Neural cell (in vitro differentiated cells): ENCODE results near the gene SPACA4. TPM values are rescaled to one million over a fixed set of nuclear protein-coding genes. Genes with fewer than 3 reads are reported as not detected.

Experiments used
- H2AFZ ChIP-seq: fragments of 200-600, 300-800 bp; sonication (generic), shearing (Covaris generic); 2 replicates; pipeline ENCODE4 v1.6.0; 2014; ENCODE audit warnings: low read depth, mild to moderate bottlenecking, antibody characterized with exemption, low read length, moderate library complexity
- H3F3A ChIP-seq: fragments of 200-600 bp; shearing (Covaris generic); 2 replicates; pipeline ENCODE4 v1.6.1; 2016; ENCODE audit warnings: mild to moderate bottlenecking, moderate library complexity, mixed read lengths, antibody characterized with exemption, low read length; ENCODE audit not compliant: insufficient read depth, poor library complexity, severe bottlenecking
- H3K27ac ChIP-seq: fragments of 200-600, 300-800 bp; sonication (generic), shearing (Covaris generic); 2 replicates; pipeline ENCODE4 v1.5.1; 2014; ENCODE audit warnings: mild to moderate bottlenecking, low read length, moderate library complexity
- H3K27me3 ChIP-seq: fragments of 300-800, 200-600 bp; sonication (generic), shearing (Covaris generic); 2 replicates; pipeline ENCODE4 v1.6.0; 2014; ENCODE audit warnings: mild to moderate bottlenecking, low read depth, low read length, moderate library complexity; ENCODE audit not compliant: insufficient read depth
- H3K36me3 ChIP-seq: fragments of 300-800, 200-600 bp; sonication (generic), shearing (Covaris generic); 2 replicates; pipeline ENCODE4 v1.5.1; 2014; ENCODE audit warnings: mild to moderate bottlenecking, antibody characterized with exemption, low read length, moderate library complexity; ENCODE audit not compliant: insufficient read depth
- H3K4me2 ChIP-seq: fragments of 300-800, 200-600 bp; sonication (generic), shearing (Covaris generic); 2 replicates; pipeline ENCODE4 v1.6.0; 2014; ENCODE audit warnings: mild to moderate bottlenecking, low read length
- H3K4me3 ChIP-seq: fragments of 300-800, 200-600 bp; sonication (generic), shearing (Covaris generic); 2 replicates; pipeline ENCODE4 v1.5.1; 2014; ENCODE audit warnings: mild to moderate bottlenecking, low read length, moderate library complexity
- H3K79me2 ChIP-seq: fragments of 200-600 bp; shearing (Covaris generic); replicated peaks from 2 replicates; pipeline ENCODE4 v1.6.0; 2014; ENCODE audit warnings: mild to moderate bottlenecking, low read length, moderate library complexity; ENCODE audit not compliant: insufficient read depth
- H3K9ac ChIP-seq: fragments of 300-800, 200-600 bp; sonication (generic), shearing (Covaris generic); 2 replicates; pipeline ENCODE4 v1.6.1; 2016; ENCODE audit warnings: mild to moderate bottlenecking, low read length, mixed read lengths
- H3K9me2 ChIP-seq: fragments of 200-600 bp; shearing (Covaris generic); 2 replicates; pipeline ENCODE4 v1.6.1; 2016; ENCODE audit warnings: mild to moderate bottlenecking, low read length, mixed read lengths; ENCODE audit not compliant: insufficient read depth
- H3K9me3 ChIP-seq: fragments of 200-600, 300-800 bp; sonication (generic), shearing (Covaris generic); 2 replicates; pipeline ENCODE4 v1.6.1; 2016; ENCODE audit warnings: mild to moderate bottlenecking, mixed run types, low read length, moderate library complexity, mixed read lengths
- H4K20me1 ChIP-seq: fragments of 200-600 bp; shearing (Covaris generic); 2 replicates; pipeline ENCODE4 v1.6.1; 2016; ENCODE audit warnings: mild to moderate bottlenecking, mixed run types; ENCODE audit not compliant: insufficient read depth
- EP300 ChIP-seq: fragments of 450-650 bp; conservative IDR thresholded peaks from 2 replicates; pipeline ENCODE4 v1.6.1; 2014; ENCODE audit warnings: antibody characterized with exemption, mild to moderate bottlenecking, moderate library complexity; ENCODE audit not compliant: poor library complexity, severe bottlenecking
- EZH2 ChIP-seq: fragments of 200-600, 300-800 bp; shearing (Covaris generic), sonication (generic); IDR thresholded peaks from 2 replicates; pipeline ENCODE4 v1.6.1; 2014; ENCODE audit warnings: antibody characterized with exemption, low read length, borderline replicate concordance, mild to moderate bottlenecking; ENCODE audit not compliant: insufficient read depth, poor library complexity, severe bottlenecking
- MXI1 ChIP-seq: fragments of 450-650 bp; conservative IDR thresholded peaks from 2 replicates; pipeline ENCODE4 v1.6.1; 2014; ENCODE audit warnings: antibody characterized with exemption, mild to moderate bottlenecking; ENCODE audit not compliant: poor library complexity, severe bottlenecking
- POLR2AphosphoS5 ChIP-seq: IDR thresholded peaks from 2 replicates; pipeline ENCODE4 v1.6.1; 2012
- RAD21 ChIP-seq: fragments of 450-650 bp; conservative IDR thresholded peaks from 2 replicates; pipeline ENCODE4 v1.6.1; 2014; ENCODE audit warnings: antibody characterized with exemption, mild to moderate bottlenecking, moderate library complexity
- SMC3 ChIP-seq: fragments of 450-650 bp; conservative IDR thresholded peaks from 2 replicates; pipeline ENCODE4 v1.6.1; 2014; ENCODE audit warnings: antibody characterized with exemption, mild to moderate bottlenecking, moderate library complexity; ENCODE audit not compliant: poor library complexity
- TAF1 ChIP-seq: IDR thresholded peaks from 2 replicates; pipeline ENCODE4 v1.6.1; 2012; ENCODE audit warnings: low read depth
- polyA plus RNA-seq: library from polyadenylated mRNA; depleted of rRNA; stranded (reverse); fragments of >200 nt; gene quantifications from 2 replicates; pipeline ENCODE4 v1.2.3, GENCODE V29; 2014
- TF ChIP-seq, protein P1 (sequence below): fragments of 450-650 bp; IDR thresholded peaks from 2 replicates; pipeline ENCODE4 v1.5.1; 2014; ENCODE audit warnings: antibody characterized with exemption, mild to moderate bottlenecking, moderate library complexity; ENCODE audit not compliant: poor library complexity, severe bottlenecking
- TF ChIP-seq, protein P2 (sequence below): IDR thresholded peaks from 2 replicates; pipeline ENCODE4 v1.6.1; 2012; ENCODE audit warnings: borderline replicate concordance

The SPACA4 gene
- polyA plus RNA-seq, 1 donor from 2014 or later: not detected

DNA sequence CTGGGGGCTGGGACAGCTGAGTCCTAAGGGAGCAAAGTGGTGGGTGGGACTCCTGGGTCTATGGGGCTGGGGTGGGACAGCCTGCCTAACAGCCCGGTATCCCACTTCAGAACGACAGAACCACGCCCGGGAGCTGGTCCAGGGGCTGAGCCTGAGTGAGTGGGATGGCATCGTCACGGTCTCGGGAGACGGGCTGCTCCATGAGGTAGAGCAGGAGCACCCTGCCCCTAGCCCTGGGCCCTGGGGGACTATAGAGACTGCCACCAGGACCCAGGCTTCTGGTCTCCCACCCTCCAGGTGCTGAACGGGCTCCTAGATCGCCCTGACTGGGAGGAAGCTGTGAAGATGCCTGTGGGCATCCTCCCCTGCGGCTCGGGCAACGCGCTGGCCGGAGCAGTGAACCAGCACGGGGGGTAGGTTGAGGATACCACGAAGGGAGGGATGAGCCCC is 21.3 kb downstream of the SPACA4 start:
- no peak overlapping the region for H3K27ac ChIP-seq
- H3K36me3 ChIP-seq: no peaks in the 10 kb centered on the region

DNA sequence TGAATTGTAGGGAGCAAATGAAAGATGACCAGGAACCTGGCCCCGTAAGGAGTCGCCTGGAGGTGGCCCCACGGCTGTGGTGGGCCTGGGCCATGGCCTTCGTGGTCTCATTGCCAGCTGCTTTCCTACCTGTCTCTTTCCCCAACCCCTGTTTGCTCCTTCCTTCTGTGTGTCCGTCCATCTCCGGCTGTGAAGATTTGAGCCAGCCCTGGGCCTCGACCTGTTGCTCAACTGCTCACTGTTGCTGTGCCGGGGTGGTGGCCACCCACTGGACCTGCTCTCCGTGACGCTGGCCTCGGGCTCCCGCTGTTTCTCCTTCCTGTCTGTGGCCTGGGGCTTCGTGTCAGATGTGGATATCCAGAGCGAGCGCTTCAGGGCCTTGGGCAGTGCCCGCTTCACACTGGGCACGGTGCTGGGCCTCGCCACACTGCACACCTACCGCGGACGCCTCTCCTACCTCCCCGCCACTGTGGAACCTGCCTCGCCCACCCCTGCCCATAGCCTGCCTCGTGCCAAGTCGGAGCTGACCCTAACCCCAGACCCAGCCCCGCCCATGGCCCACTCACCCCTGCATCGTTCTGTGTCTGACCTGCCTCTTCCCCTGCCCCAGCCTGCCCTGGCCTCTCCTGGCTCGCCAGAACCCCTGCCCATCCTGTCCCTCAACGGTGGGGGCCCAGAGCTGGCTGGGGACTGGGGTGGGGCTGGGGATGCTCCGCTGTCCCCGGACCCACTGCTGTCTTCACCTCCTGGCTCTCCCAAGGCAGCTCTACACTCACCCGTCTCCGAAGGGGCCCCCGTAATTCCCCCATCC is 22.1 kb downstream of the SPACA4 start:
- no peaks in the 10 kb centered on the region for H4K20me1 ChIP-seq
- H3K4me3 ChIP-seq: no peak overlapping the region
- H3K36me3 ChIP-seq: no peaks in the 10 kb centered on the region
- no peak overlapping the region for H3K4me2 ChIP-seq
- no peaks in the 10 kb centered on the region for H3K27me3 ChIP-seq
- no peak overlapping the region for H3K27ac ChIP-seq
- H3K9ac ChIP-seq: no peak overlapping the region
- peaks cover 16% of the 10 kb centered on the region for H3K79me2 ChIP-seq
- no peak overlapping the region for H2AFZ ChIP-seq
- H3K9me2 ChIP-seq: no peaks in the 10 kb centered on the region
- no peaks in the 10 kb centered on the region for H3K9me3 ChIP-seq
- H3F3A ChIP-seq: peaks cover under 1% of the 10 kb centered on the region
- no peak for TF ChIP-seq EP300
- TF ChIP-seq EZH2: no peak
- no peak for TF ChIP-seq MXI1
- TF ChIP-seq, protein P1, sequence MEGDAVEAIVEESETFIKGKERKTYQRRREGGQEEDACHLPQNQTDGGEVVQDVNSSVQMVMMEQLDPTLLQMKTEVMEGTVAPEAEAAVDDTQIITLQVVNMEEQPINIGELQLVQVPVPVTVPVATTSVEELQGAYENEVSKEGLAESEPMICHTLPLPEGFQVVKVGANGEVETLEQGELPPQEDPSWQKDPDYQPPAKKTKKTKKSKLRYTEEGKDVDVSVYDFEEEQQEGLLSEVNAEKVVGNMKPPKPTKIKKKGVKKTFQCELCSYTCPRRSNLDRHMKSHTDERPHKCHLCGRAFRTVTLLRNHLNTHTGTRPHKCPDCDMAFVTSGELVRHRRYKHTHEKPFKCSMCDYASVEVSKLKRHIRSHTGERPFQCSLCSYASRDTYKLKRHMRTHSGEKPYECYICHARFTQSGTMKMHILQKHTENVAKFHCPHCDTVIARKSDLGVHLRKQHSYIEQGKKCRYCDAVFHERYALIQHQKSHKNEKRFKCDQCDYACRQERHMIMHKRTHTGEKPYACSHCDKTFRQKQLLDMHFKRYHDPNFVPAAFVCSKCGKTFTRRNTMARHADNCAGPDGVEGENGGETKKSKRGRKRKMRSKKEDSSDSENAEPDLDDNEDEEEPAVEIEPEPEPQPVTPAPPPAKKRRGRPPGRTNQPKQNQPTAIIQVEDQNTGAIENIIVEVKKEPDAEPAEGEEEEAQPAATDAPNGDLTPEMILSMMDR: no peak
- no peak for TF ChIP-seq SMC3

More for the DNA sequence above, 21.3 kb downstream of the SPACA4 start:
- Histone ChIP-seq H3K9ac (no peak overlapping the region), H3F3A (peaks cover 5% of the 10 kb centered on the region), H3K79me2 (peaks cover 16% of the 10 kb centered on the region), H4K20me1 (no peaks in the 10 kb centered on the region), H3K9me3 (no peaks in the 10 kb centered on the region), H3K27me3 (no peaks in the 10 kb centered on the region), H3K4me3 (no peak overlapping the region), H3K4me2 (no peak overlapping the region), H3K9me2 (no peaks in the 10 kb centered on the region), H2AFZ (no peak overlapping the region)
- TF ChIP-seq RAD21 (no peak), SMC3 (no peak), MXI1 (no peak), EP300 (no peak), TAF1 (no peak), EZH2 (no peak), POLR2AphosphoS5 (no peak)
- TF ChIP-seq, protein P1: no peak
- TF ChIP-seq, protein P2, sequence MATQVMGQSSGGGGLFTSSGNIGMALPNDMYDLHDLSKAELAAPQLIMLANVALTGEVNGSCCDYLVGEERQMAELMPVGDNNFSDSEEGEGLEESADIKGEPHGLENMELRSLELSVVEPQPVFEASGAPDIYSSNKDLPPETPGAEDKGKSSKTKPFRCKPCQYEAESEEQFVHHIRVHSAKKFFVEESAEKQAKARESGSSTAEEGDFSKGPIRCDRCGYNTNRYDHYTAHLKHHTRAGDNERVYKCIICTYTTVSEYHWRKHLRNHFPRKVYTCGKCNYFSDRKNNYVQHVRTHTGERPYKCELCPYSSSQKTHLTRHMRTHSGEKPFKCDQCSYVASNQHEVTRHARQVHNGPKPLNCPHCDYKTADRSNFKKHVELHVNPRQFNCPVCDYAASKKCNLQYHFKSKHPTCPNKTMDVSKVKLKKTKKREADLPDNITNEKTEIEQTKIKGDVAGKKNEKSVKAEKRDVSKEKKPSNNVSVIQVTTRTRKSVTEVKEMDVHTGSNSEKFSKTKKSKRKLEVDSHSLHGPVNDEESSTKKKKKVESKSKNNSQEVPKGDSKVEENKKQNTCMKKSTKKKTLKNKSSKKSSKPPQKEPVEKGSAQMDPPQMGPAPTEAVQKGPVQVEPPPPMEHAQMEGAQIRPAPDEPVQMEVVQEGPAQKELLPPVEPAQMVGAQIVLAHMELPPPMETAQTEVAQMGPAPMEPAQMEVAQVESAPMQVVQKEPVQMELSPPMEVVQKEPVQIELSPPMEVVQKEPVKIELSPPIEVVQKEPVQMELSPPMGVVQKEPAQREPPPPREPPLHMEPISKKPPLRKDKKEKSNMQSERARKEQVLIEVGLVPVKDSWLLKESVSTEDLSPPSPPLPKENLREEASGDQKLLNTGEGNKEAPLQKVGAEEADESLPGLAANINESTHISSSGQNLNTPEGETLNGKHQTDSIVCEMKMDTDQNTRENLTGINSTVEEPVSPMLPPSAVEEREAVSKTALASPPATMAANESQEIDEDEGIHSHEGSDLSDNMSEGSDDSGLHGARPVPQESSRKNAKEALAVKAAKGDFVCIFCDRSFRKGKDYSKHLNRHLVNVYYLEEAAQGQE: no peak
